NB4 (cell line): ENCODE data around the gene RFX8.

ENCODE experiments used
- POLR2A ChIP-seq: IDR thresholded peaks from 2 replicates; pipeline ENCODE4 v1.6.1; 2011; ENCODE audit warnings: mild to moderate bottlenecking; ENCODE audit not compliant: insufficient read length; ENCODE audit errors: extremely low read depth
- TF ChIP-seq, protein P1 (sequence below): IDR thresholded peaks from one replicate; pipeline ENCODE4 v1.5.1; 2012; ENCODE audit warnings: low read depth, low read length
- TF ChIP-seq, protein P2 (sequence below): IDR thresholded peaks from 2 replicates; pipeline ENCODE4 v1.6.1; 2011; ENCODE audit warnings: low read depth, low read length

DNA sequence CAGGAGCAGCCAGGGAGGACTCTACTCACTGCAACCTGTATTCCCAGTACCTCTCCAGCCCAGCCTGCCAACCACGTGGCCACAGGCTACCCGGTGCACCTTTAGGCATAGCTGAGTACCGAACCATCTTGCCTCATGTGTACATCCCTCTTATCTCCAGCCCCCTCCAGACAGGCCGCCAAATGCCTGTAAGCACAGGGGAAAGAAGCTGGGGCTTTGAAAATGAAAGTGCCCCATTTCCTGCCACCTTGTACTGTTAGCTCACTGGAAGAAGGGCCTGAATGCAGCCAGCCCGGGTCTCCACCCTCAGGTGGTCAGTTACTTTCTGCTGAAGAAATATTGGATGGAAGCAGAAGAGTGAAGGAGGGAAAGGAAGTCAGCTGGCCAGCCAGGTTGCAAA lies 27.2 kb upstream of the RFX8 start:
- TF ChIP-seq, protein P1, sequence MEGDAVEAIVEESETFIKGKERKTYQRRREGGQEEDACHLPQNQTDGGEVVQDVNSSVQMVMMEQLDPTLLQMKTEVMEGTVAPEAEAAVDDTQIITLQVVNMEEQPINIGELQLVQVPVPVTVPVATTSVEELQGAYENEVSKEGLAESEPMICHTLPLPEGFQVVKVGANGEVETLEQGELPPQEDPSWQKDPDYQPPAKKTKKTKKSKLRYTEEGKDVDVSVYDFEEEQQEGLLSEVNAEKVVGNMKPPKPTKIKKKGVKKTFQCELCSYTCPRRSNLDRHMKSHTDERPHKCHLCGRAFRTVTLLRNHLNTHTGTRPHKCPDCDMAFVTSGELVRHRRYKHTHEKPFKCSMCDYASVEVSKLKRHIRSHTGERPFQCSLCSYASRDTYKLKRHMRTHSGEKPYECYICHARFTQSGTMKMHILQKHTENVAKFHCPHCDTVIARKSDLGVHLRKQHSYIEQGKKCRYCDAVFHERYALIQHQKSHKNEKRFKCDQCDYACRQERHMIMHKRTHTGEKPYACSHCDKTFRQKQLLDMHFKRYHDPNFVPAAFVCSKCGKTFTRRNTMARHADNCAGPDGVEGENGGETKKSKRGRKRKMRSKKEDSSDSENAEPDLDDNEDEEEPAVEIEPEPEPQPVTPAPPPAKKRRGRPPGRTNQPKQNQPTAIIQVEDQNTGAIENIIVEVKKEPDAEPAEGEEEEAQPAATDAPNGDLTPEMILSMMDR = no peak
- TF ChIP-seq POLR2A = no peak
- TF ChIP-seq, protein P2, sequence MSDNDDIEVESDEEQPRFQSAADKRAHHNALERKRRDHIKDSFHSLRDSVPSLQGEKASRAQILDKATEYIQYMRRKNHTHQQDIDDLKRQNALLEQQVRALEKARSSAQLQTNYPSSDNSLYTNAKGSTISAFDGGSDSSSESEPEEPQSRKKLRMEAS = no peak
